Tibial artery (tissue), 4 donors: Measurements from ENCODE around the gene PTPRG.

Experiments
- DNase-seq, 2 donors: peaks; one replicate each; pipeline ENCODE4 v3.0.0-alpha.2; 2019
- H3K27ac ChIP-seq, 2 donors: fragments of 200-600 bp; sonication (generic) in 1 of 2; 1 replicate in 1 of 2; 2 replicates in 1 of 2; pipeline ENCODE4 v1.5.1; 2018 to 2019; ENCODE audit warnings: mild to moderate bottlenecking in 1 of 2
- H3K27me3 ChIP-seq, 2 donors: fragments of 200-600 bp; sonication (generic) in 1 of 2; one replicate each; pipeline versions ENCODE4 v1.5.1 to v1.6.0; 2016 to 2019
- H3K36me3 ChIP-seq, 3 donors: fragments of 200-600 bp; sonication (generic) in 2 of 3; one replicate each; pipeline ENCODE4 v1.5.1; 2016 to 2019; ENCODE audit warnings: mild to moderate bottlenecking in 2 of 3
- H3K4me1 ChIP-seq, 4 donors: fragments of 200-600 bp; sonication (generic) in 2 of 4; 1 replicate in 3 of 4; 2 replicates in 1 of 4; pipeline ENCODE4 v1.5.1; 2016 to 2019
- H3K4me3 ChIP-seq, 2 donors: fragments of 200-600 bp; sonication (generic) in 1 of 2; 1 replicate in 1 of 2; 2 replicates in 1 of 2; pipeline ENCODE4 v1.5.1; 2018 to 2019; ENCODE audit warnings: mild to moderate bottlenecking in 2 of 2
- H3K9me3 ChIP-seq, 3 donors: fragments of 200-600 bp; sonication (generic) in 1 of 3; one replicate each; pipeline ENCODE4 v1.5.1; 2016 to 2019
- CTCF ChIP-seq, 2 experiments: fragments of 200-600 bp in 1 of 2; fragments of 450-650 bp in 1 of 2; IDR thresholded peaks; one replicate each; pipeline ENCODE4 v1.5.1; 2017 to 2019; ENCODE audit warnings: antibody characterized with exemption in 2 of 2, mild to moderate bottlenecking in 1 of 2, moderate library complexity in 1 of 2
- intact Hi-C: fragments of 100-400 bp; cut with DNase I; formaldehyde crosslinking; loops from one replicate; pipeline ENCODE4 v1.15.0; 2023; ENCODE audit warnings: low total_unique reads

The PTPRG gene

GRCh38 chr3:62284442-62284841, 723.1 kb downstream of the PTPRG start:
- no peak overlapping the region for H3K4me3 ChIP-seq
- H3K36me3 ChIP-seq: peaks cover 12 to 32% (median 15%) of the 10 kb centered on the region in 3 donors
- intact Hi-C loops: no loop called here
- no peak overlapping the region for H3K27ac ChIP-seq
- no peaks in the 10 kb centered on the region for H3K27me3 ChIP-seq
- no peaks in the 10 kb centered on the region for H3K9me3 ChIP-seq
- no peak for TF ChIP-seq CTCF (IDR thresholded peaks at IDR 0.05)
- no peak for DNase-seq
- no peaks in the 10 kb centered on the region for H3K4me1 ChIP-seq

GRCh38 chr3:62287392-62287927, 726.1 kb downstream of the PTPRG start:
- no peaks in the 10 kb centered on the region for H3K4me1 ChIP-seq
- H3K27me3 ChIP-seq: no peaks in the 10 kb centered on the region
- no peak for TF ChIP-seq CTCF (IDR thresholded peaks at IDR 0.05)
- intact Hi-C loops: no loop called here
- H3K4me3 ChIP-seq: no peak overlapping the region
- no peak overlapping the region for H3K27ac ChIP-seq
- peaks cover 12 to 35% (median 17%) of the 10 kb centered on the region in 3 donors for H3K36me3 ChIP-seq
- DNase-seq: no peak
- H3K9me3 ChIP-seq: no peaks in the 10 kb centered on the region

GRCh38 chr3:62289922-62290321, 728.6 kb downstream of the PTPRG start:
- Histone ChIP-seq H3K4me3 (no peak overlapping the region), H3K27ac (no peak overlapping the region), H3K27me3 (no peaks in the 10 kb centered on the region), H3K4me1 (no peaks in the 10 kb centered on the region), H3K9me3 (no peaks in the 10 kb centered on the region), H3K36me3 (peaks cover 19 to 35% (median 27%) of the 10 kb centered on the region in 3 donors)
- no peak for TF ChIP-seq CTCF (IDR thresholded peaks at IDR 0.05)
- intact Hi-C loops: no loop called here
- DNase-seq: no peak

GRCh38 chr3:62293051-62293780, 731.8 kb downstream of the PTPRG start:
- no peak for DNase-seq
- no peak for TF ChIP-seq CTCF (IDR thresholded peaks at IDR 0.05)
- H3K4me3 ChIP-seq: no peak overlapping the region
- H3K4me1 ChIP-seq: no peaks in the 10 kb centered on the region
- no peak overlapping the region for H3K27ac ChIP-seq
- intact Hi-C loops: no loop called here
- no peaks in the 10 kb centered on the region for H3K9me3 ChIP-seq
- H3K36me3 ChIP-seq: peaks cover 15 to 33% (median 23%) of the 10 kb centered on the region in 3 donors
- no peaks in the 10 kb centered on the region for H3K27me3 ChIP-seq

- Histone ChIP-seq H3K36me3 (peaks cover 15 to 33% (median 23%) of the 10 kb centered on the region in 3 donors), H3K27ac (no peak overlapping the region), H3K27me3 (no peaks in the 10 kb centered on the region), H3K9me3 (no peaks in the 10 kb centered on the region), H3K4me1 (peaks cover 0 to 7% (median 0%) of the 10 kb centered on the region in 4 donors), H3K4me3 (no peak overlapping the region)
- intact Hi-C loops: no loop called here
- TF ChIP-seq CTCF (IDR thresholded peaks at IDR 0.05): no peak
- no peak for DNase-seq
Observed at GRCh38 chr3:62295571-62295970, 734.2 kb downstream of the PTPRG start.
